Measurements from ENCODE around the gene COPS6. TPM values are rescaled to one million over a fixed set of nuclear protein-coding genes. Genes with fewer than 3 reads are reported as not detected.

COPS6 gene
- total and polyA plus RNA-seq, 4 donors, result 28.7 to 63.2 (median 46.8) TPM

GRCh38 chr7:100091411-100092181 lies 2.8 kb downstream of the COPS6 start:
- Histone ChIP-seq H3K9ac (ENCODE audit: low read depth in 1 of 2, low read length in 2 of 2) (no peak overlapping the region), H3K4me3 (ENCODE audit: low read depth in 1 of 3, low read length in 3 of 3) (no peak overlapping the region), H3K36me3 (ENCODE audit: control insufficient read depth in 4 of 4, insufficient read depth in 3 of 4, low read depth in 1 of 4, low read length in 3 of 4) (peaks cover 22 to 63% (median 41%) of the 10 kb centered on the region in 4 donors), H3K4me1 (ENCODE audit: control insufficient read depth in 4 of 4, insufficient read depth in 4 of 4, low read length in 3 of 4) (peaks cover 9 to 24% (median 13%) of the 10 kb centered on the region in 4 donors), H3K27me3 (ENCODE audit: control insufficient read depth in 4 of 4, insufficient read depth in 4 of 4, low read length in 3 of 4) (no peaks in the 10 kb centered on the region), H3K9me3 (ENCODE audit: control insufficient read depth in 4 of 4, low read length in 3 of 4) (no peaks in the 10 kb centered on the region), H3K27ac (ENCODE audit: low read depth in 1 of 2, low read length in 2 of 2) (no peak overlapping the region)
- 73% methylated on average over 19 of the region's 19 CpGs for WGBS
- no peak for DNase-seq (ENCODE audit: low spot score)
- no peak for TF ChIP-seq SP1 (IDR thresholded peaks at IDR 0.05)
- TF ChIP-seq ATF3 (IDR thresholded peaks at IDR 0.05), result no peak
- TF ChIP-seq FOXA1 (IDR thresholded peaks at IDR 0.05), result no peak
- TF ChIP-seq HNF4G (IDR thresholded peaks at IDR 0.05), result no peak

- 75% methylated on average over 8 of the region's 8 CpGs for WGBS
- Histone ChIP-seq H3K4me1 (ENCODE audit: control insufficient read depth in 4 of 4, insufficient read depth in 4 of 4, low read length in 3 of 4) (peaks cover 7 to 21% (median 12%) of the 10 kb centered on the region in 4 donors), H3K4me3 (ENCODE audit: low read depth in 1 of 3, low read length in 3 of 3) (no peak overlapping the region), H3K9ac (ENCODE audit: low read depth in 1 of 2, low read length in 2 of 2) (no peak overlapping the region), H3K27me3 (ENCODE audit: control insufficient read depth in 4 of 4, insufficient read depth in 4 of 4, low read length in 3 of 4) (no peaks in the 10 kb centered on the region), H3K9me3 (ENCODE audit: control insufficient read depth in 4 of 4, low read length in 3 of 4) (no peaks in the 10 kb centered on the region), H3K27ac (ENCODE audit: low read depth in 1 of 2, low read length in 2 of 2) (no peak overlapping the region), H3K36me3 (ENCODE audit: control insufficient read depth in 4 of 4, insufficient read depth in 3 of 4, low read depth in 1 of 4, low read length in 3 of 4) (peaks cover 29 to 74% (median 52%) of the 10 kb centered on the region in 4 donors)
- no peak for DNase-seq (ENCODE audit: low spot score)
- TF ChIP-seq EGR1 (IDR thresholded peaks at IDR 0.05; ENCODE audit: low read depth in 2 of 2) (no peak), FOXA1 (IDR thresholded peaks at IDR 0.05) (no peak), TAF1 (conservative IDR thresholded peaks at IDR 0.05) (no peak), CTCF (IDR thresholded peaks at IDR 0.05; ENCODE audit: low read depth, low read length, missing input control) (no peak), ZBTB33 (IDR thresholded peaks at IDR 0.05) (no peak)
Observed at GRCh38 chr7:100093054-100093453, 4.3 kb downstream of the COPS6 start.

GRCh38 chr7:100093498-100093897 lies 4.7 kb downstream of the COPS6 start:
- peaks cover 4 to 16% (median 9%) of the 10 kb centered on the region in 4 donors for H3K4me1 ChIP-seq (ENCODE audit: control insufficient read depth in 4 of 4, insufficient read depth in 4 of 4, low read length in 3 of 4)
- no peaks in the 10 kb centered on the region for H3K27me3 ChIP-seq (ENCODE audit: control insufficient read depth in 4 of 4, insufficient read depth in 4 of 4, low read length in 3 of 4)
- no peaks in the 10 kb centered on the region for H3K9me3 ChIP-seq (ENCODE audit: control insufficient read depth in 4 of 4, low read length in 3 of 4)
- H3K9ac ChIP-seq (ENCODE audit: low read depth in 1 of 2, low read length in 2 of 2), result no peak overlapping the region
- WGBS, result 54% methylated on average over 13 of the region's 13 CpGs
- H3K36me3 ChIP-seq (ENCODE audit: control insufficient read depth in 4 of 4, insufficient read depth in 3 of 4, low read depth in 1 of 4, low read length in 3 of 4), result peaks cover 33 to 79% (median 56%) of the 10 kb centered on the region in 4 donors
- no peak overlapping the region for H3K4me3 ChIP-seq (ENCODE audit: low read depth in 1 of 3, low read length in 3 of 3)
- H3K27ac ChIP-seq (ENCODE audit: low read depth in 1 of 2, low read length in 2 of 2), result no peak overlapping the region
- TF ChIP-seq HNF4A (conservative IDR thresholded peaks at IDR 0.05) (no peak), CTCF (IDR thresholded peaks at IDR 0.05; ENCODE audit: low read depth, low read length, missing input control) (no peak), ATF3 (IDR thresholded peaks at IDR 0.05) (no peak), RAD21 (IDR thresholded peaks at IDR 0.05) (no peak), TAF1 (conservative IDR thresholded peaks at IDR 0.05) (no peak), JUND (IDR thresholded peaks at IDR 0.05) (no peak), ZBTB33 (IDR thresholded peaks at IDR 0.05) (no peak), FOXA2 (IDR thresholded peaks at IDR 0.05) (no peak), FOXA1 (IDR thresholded peaks at IDR 0.05) (no peak), EGR1 (IDR thresholded peaks at IDR 0.05; ENCODE audit: low read depth in 2 of 2) (no peak), NR2F2 (IDR thresholded peaks at IDR 0.05) (no peak), RXRA (IDR thresholded peaks at IDR 0.05) (no peak)
- no peak for DNase-seq (ENCODE audit: low spot score)
